HG03342 (cell line): ENCODE results near the gene STAT1.
"Not testable (repeated sequence)": the region's sequence is repeated elsewhere in the genome, so short reads cannot be mapped to it uniquely, and the experiment has no call there.

ENCODE experiments used
- ATAC-seq: cut with Tn5 transposase; IDR thresholded peaks from one replicate; pipeline ENCODE4 v1.9.1; 2021; ENCODE audit warnings: mild to moderate bottlenecking, moderate library complexity; ENCODE audit not compliant: unreplicated experiment

STAT1 gene

DNA sequence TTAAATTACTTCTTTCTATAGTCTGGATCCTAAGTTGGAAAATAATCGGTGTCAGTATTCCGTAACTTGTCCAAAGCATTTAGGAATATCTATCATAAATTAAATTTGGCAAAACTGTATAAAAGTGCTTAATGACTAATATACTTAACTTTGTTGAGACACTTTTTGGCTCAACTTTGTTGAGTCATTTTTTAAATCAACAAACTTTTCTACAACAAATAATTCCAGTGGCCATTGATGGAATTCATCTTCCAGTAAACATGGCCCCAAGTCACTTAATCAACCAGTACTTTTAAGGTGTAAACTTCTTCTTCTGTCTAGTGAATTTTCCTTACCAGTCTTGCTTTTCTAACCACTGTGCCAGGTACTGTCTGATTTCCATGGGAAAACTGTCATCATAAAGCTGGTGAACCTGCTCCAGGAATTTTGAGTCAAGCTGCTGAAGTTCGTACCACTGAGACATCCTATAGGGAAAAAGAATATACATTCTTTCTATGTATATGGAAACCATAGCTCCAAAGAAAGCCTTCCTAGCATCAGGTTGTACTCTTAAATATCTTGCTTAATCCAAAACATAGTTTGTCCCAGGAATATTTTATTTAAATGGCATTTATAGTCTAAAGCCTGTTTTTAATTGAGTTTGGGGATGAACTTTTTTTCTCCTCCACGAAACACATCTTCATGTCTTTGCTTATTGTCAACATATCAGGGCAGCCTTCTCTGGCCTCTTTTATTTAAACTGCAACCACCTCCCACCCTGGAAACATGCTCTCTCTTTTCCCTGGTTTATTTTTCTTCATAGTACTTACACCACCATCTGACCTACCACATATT is 4.2 kb downstream of the STAT1 start:
- ATAC-seq: no peak

DNA sequence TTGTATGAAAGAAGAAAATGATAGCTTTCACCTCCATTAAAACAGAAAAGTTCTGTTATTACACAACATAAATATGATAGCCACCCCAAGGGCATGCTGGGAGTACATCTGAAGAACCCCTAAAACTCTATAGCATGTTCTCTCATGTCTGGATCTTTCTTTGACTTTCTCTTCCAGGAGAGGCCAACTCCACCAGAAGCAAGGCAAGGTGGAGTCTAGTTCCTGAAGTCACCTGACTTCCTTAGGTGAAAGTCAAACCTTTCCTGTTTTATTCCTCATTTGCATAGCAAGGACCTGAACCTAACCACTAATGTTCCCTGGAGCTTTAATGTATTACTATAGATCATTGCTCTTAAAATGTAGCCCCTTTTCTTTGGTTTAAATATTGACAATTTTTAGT is 5.7 kb downstream of the STAT1 start:
- no peak for ATAC-seq

DNA sequence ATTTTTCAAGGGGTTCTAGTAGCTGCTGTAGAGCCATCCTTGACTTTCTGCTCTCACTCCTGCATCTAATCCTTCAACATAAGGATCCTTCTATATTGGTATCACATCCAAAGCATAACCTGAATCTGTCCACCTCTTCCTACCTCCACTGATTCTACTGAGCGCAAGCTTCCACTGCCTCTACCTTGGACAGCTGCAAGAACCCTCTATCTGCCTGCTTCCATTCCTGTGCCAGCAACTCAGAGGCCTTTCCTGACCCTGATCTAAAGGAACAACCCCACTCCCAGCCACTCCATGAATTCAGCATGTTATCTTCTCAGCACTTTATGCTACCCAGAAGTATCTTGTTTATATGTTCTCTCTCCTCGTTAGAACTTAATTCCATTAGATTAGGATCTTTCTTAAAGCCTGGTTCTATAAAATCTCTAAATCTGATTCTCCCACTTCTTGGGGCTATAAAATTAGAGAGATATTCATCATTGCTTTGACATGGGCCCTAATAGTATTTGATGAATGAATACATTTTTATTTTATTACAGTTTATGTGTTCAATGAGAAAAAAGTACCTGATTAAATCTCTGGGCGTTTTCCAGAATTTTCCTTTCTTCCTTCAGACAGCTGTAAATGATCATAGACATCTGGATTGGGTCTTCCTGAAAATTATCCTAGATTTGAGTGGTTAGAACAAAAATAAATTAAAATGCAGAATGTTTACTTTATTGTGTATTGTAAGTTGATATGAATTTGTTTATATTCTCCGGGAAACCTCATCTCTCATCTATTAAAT is 6.8 kb downstream of the STAT1 start:
- no peak for ATAC-seq

DNA sequence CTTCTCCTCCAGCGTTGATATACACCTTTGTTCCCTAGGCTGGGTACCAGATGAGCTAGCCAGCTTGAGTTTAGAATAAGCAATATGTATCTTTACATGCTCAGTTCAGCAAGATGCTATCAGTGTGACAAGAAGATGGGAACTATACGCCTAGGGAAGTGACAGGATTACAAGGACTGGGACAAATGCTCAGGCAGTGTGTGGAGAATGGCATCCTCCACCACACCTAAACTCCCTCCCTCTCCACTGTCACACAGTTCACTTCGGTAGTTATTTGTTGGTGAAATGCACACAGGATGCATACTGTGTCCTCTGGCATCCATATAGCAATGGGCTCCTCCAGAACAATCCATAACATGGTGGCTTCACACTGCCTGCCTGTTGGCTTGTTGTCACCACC is 7.7 kb downstream of the STAT1 start:
- ATAC-seq: no peak

DNA sequence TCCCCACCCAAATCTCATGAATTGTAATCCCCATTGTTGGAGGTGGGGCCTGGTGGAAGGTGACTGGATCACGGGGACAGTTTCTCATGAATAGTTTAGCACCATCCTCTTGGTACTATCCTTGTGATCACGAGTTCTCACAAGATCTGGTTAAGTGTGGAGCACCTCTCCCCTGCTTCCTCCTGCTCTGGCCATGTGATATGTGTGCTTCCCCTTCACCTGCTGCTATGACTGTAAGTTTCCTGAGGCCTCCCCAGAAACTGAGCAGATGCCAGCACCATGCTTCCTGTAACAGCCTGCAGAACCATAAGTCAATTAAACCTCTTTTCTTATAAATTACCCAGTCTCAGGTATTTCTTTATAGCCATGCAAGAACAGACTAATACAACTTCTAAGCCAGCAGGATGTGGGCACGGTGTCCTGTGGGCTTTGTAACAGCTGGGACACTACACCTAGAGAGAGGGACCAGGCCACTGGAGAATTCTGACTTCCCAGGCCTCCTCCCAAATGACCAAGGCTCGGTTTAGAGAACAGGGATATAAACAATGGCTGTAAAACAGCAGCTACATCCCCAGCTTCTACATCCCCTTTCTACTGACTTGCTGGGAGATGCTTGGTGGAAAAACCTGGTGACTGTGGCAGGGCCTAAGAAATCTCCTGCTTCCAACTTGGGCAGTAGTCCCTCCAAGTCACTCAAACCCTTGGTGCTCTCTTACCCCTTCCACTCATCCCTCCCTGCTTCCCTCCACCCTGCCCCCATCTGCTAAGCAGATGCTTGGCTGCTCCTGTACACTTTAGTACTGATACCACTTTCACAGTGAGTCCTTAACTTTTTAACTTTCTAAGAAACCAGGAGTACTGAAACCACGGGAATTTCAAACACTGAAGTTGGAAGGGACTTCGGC is 10.3 kb downstream of the STAT1 start:
- ATAC-seq: no peak

DNA sequence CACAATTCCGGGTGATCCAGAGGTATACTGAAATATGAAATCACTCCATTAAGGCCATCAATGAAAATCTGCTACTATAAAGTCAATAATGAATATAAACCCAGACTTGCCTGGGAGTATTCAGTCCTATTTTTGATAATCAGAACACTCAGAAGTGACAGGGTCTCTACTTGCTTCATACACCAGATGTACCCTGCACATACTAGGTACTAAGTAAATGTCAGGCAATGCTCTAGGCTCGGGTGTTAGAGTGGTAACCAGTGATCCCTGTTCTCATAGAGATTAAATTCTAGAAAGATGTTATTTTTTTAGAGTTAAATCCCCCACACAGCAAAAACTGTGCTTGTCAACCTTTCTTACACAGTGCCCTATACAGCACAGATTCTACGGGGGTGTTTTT is 12.3 kb downstream of the STAT1 start:
- ATAC-seq: no peak

DNA sequence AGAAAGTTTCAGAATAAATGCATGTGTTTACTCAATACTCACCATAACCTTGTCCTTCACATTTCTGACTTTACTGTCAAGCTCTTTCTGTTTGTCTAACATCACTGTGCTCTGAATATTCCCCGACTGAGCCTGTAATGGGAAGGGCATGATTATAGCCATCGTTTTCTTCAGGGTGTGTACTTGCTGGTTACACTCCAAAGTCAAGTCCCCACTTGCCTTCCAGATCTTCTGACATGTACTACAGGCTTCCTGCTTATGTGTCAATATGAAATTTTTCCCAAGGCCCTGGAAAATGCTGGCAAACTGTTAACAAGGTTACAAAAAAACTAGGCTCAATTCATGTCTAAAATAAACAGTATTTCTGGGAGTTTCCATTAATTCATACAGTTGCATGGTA is 12.9 kb downstream of the STAT1 start:
- ATAC-seq: no peak

DNA sequence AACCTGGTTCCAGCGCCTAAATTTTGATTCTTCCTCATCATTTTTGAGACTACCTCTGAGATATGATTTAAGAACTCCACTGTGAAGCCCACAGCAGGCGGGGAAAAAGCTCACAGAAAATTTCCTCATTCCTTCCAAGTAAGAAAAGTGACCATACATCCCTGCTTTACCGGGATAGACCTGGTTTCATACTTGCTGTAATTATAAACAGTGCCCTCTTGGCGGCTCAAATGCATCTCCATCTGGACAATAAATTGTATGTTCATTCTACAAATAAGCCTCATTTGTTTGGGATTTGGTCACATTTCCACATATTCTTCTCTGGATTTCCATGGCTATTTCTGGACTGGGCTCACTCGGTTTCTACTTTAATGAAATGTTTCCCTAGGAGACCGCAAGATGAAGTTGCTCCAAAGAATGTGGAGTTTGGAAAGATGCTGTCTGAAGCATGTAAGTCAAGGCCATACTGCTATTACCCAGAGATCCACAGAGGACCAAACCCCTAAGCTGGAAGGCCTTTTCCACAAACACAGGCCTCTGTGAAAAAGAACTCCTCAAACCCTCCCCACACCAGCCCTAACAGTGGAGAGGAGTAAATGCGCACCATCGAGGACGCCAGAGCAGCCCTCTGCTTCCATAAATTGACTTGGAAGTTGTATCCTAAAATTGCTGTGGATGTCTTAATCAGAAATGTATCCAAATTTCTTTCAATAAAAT is 13.9 kb downstream of the STAT1 start:
- ATAC-seq: no peak

DNA sequence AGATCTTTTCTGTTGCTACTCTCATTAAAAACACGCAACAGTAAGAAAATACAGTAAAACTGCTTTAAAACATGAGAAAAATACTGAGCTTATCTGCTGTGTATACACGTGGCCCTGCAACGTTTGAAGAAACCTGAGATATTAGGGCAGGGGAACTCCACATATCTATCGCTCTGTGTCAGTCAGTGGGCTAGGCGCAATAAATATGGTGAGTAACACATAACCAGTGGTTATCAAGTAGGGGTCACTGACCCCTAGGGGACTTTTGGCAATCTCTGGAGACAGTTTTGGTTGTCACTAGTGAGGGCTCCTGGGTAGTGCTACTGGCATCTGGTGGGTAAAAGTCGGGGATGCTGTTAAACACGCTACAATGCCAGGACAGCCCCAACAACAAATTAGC is 14.9 kb downstream of the STAT1 start:
- ATAC-seq: no peak

DNA sequence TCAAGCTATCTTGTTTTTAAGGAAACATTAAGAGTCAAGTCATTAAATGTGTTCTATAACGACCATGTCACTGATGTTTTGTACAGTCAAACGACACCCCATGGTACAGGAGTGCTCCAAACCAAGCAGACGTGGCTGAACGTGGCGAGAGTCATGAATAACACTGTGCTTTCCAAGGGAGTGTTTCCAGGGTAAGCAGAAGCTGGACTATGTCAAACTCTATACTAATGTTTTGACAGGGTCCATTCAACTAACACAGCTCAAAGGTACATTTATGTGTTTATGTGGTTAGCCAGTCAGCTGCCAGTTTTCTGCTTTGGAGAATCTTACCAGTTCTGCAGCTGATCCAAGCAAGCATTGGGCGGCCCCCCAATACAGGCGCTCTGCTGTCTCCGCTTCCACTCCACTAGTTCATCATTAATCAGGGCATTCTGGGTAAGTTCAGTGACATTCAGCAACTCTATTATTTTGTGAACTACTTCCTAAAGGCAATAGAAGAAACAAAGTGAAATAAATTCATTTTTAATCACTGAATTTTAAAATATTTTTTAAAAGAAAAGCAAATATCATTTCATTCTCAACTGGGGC is 16.4 kb downstream of the STAT1 start:
- no peak for ATAC-seq

DNA sequence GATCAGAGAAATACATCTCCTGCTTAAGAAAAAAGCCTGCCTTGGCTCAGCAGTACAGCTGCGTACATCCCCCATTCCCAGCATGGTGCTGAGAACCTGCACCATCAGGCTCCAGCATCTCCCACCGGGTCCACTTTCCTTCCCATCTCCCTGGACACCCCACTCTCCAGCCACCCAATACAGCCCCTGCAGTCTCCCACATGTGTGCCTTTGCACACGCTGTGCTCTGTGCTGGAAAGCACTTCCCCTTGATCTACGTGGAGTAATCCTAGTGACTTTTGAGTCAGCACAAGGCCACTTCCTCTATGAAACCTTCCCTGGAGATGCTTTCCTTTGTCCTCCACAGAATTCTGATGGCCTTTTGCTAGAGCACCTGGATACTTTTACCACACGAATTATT is 17.0 kb downstream of the STAT1 start:
- no peak for ATAC-seq

DNA sequence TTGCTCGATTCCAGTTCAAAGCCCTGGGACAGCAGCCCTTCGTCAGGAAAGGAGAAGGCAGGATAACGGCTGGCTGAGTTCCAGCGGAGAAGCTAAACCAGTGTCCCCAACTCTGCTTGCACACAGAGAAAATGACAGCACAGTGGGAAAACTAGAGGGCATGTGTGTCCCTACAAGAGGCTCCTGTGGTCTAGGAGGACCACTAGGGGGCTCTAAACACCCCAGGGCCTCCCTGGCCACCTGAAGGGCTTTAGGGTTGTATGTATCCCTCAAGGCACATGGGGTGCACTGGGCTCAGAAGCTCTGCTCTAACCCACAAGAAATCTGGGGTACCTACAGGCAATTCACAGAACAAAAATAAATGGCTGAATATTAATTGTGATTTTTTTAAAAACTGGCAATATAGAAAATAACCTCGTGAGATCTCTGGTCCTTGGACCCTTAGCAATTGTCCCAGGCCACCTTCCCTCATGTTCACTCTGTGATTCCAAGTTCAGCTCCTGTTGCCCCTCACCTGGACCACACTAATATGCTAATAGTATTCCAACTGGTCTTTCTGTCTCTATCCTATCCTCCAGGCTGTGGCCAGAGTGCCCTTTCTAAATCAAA is 17.5 kb downstream of the STAT1 start:
- ATAC-seq: peak; percentile 50

DNA sequence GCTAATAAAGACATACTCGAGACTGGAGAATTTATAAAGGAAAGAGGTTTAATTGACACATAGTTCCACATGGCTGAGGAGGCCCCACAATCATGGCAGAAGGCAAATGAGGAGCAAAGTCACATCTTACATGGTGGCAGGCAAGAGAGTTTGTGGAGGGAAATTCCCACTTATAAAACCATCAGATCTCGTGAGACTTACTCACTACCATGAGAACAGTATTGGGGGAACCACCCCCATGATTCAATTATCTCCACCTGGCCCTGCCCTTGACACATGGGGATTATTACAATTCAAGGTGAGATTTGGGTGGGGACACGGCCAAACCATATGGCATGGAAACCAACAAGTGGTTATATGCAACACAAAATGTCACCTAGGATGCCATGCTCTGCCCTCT is 18.7 kb downstream of the STAT1 start:
- ATAC-seq: not testable (repeated sequence)

DNA sequence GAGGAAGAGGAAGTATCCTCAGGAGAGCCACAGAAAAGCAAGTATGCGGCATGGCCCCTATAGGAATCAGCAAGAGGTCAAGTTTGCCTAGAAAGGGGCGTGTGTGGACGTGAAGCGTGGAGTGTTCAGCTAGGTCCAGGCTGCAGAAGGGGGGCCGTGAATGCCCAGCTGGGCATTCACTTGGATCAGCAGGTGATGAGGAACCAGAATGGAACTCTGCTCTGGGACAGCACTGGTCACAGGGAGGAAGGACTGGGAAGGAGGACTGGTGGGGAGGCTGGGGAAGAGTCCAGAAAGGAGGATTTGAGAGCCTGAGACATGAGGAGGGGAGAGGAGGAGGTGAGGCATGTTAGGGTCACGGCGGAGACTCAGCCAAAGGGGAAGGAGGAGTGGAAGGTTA is 19.8 kb downstream of the STAT1 start:
- no peak for ATAC-seq

DNA sequence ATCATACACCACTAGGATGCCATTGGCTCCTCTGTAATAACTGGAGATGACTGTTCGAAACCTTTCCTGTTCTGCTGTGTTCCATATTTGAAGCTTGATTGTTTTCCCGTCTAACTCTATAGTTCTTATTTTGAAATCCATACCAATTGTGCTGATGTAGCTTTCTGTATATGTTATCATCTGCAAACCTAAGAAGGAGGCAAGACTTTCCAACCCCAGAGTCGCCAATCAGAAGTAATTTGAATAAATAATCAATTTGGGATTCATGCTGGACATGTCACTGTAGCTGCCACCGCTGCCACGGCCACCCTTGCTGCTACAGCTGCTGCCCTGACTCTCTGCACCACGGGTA is 20.7 kb downstream of the STAT1 start:
- no peak for ATAC-seq

DNA sequence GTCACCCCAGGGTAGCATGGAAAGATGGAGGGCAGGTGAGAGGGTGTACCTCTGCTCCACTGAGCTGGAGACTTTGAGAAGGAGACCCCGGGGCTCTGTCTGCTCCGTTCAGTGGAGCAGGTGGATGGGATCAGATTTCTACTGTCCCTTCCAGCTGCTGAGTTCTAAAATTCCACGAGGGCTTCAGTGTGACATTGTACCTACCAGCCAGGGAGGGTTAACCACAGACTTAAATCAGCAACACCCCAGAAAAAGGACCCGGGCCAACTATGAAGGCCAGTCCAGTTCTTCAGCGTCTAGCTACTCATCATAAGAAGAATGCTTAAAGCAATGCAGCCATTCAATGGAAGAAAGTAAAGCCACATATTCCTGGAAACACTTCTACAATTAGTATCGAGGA is 23.8 kb downstream of the STAT1 start:
- ATAC-seq: no peak

DNA sequence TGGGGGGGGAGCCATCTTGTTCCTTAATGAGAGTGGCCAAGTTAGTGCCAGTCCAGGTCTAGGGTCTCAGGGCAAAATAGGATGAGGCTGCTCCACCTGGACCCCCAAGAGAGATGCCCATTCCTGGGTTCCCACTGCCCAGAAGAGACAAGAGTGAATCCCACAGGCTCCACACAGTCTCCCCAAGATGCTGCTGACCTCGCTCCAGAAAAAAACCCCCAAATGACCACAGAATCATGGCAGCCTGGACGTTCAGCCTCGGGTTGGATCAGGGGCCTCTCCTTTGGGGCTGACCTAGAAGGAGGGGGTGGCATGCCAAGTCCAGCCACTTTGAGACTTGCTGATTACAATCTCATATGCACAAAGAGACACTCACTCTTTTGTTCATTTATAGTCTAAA is 25.1 kb downstream of the STAT1 start:
- ATAC-seq: no peak

DNA sequence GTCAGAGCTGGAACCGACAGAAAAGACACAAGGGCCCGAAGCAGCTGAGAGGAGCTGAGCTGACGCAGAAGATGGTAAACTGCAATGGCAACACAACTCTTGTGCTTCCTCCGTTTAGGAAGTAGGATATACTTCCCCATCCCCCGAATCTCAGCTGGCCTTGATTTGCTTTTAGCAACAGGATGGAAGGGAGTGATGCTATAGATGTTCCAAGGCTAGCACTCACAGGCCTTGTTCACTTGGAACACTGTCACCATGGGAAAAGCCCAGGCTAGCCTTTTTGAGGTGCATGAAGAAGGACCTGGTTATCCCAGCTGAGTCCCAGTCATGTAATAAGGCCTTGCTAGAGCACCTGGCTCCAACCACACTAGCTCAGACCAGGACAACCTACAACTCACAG is 26.0 kb downstream of the STAT1 start:
- no peak for ATAC-seq

DNA sequence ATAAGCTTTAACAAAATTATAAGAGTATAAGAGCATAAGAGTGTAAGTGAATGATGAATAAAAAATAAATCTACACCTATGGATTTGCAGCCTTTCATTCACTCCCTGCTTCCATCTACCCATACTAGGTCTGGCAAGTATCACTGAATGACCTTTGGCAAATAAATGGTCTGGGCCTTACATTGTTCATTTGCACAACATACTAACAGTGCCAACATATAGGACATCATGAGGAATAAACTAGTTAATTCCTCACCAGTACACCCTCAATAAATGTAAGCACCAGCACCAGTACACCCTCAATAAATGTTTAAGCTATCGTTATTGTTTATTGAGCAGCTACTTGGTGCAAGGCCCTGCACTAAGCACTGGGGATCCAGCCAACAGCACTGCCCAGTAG is 26.9 kb downstream of the STAT1 start:
- ATAC-seq: no peak
